Spleen (tissue), 11 donors: ENCODE results near the gene AGPAT2. TPM values are rescaled to one million over a fixed set of nuclear protein-coding genes. Genes with fewer than 3 reads are reported as not detected.

Experiments
- DNase-seq: peaks from one replicate; pipeline ENCODE4 v3.0.0-alpha.2; 2020
- H3K27ac ChIP-seq, 8 donors: fragments of 200-600 bp; sonication (generic) in 7 of 8; 1 replicate in 4 of 8; 2 replicates in 4 of 8; pipeline versions ENCODE4 v1.5.0 to v1.8.0; 2016 to 2021; ENCODE audit warnings: inconsistent platforms in 4 of 8, mild to moderate bottlenecking in 4 of 8, moderate library complexity in 1 of 8
- H3K27me3 ChIP-seq, 7 donors: fragments of 200-600 bp; sonication (generic) in 6 of 7; replicated peaks in 1 of 7; 1 replicate in 4 of 7; 2 replicates in 3 of 7; pipeline versions ENCODE4 v1.5.0 to v1.8.0; 2016 to 2021; ENCODE audit warnings: inconsistent platforms in 3 of 7, mild to moderate bottlenecking in 1 of 7
- H3K36me3 ChIP-seq, 6 donors: fragments of 200-600 bp; sonication (generic) in 5 of 6; 1 replicate in 4 of 6; 2 replicates in 2 of 6; pipeline versions ENCODE4 v1.5.0 to v1.8.0; 2016 to 2021; ENCODE audit warnings: inconsistent platforms in 2 of 6
- H3K4me1 ChIP-seq, 6 donors: fragments of 200-600 bp; sonication (generic) in 5 of 6; 1 replicate in 3 of 6; 2 replicates in 3 of 6; pipeline versions ENCODE4 v1.5.0 to v1.8.0; 2016 to 2021; ENCODE audit warnings: inconsistent platforms in 3 of 6
- H3K4me3 ChIP-seq, 8 donors: fragments of 200-600 bp; sonication (generic) in 7 of 8; 1 replicate in 4 of 8; 2 replicates in 4 of 8; pipeline versions ENCODE4 v1.5.0 to v1.8.0; 2016 to 2021; ENCODE audit warnings: inconsistent platforms in 4 of 8, mild to moderate bottlenecking in 4 of 8, moderate library complexity in 2 of 8
- H3K9me3 ChIP-seq, 8 donors: fragments of 200-600 bp; sonication (generic) in 7 of 8; 1 replicate in 4 of 8; 2 replicates in 4 of 8; pipeline versions ENCODE4 v1.5.0 to v1.8.0; 2016 to 2021; ENCODE audit warnings: inconsistent platforms in 4 of 8
- CTCF ChIP-seq, 11 experiments: fragments of 200-600 bp in 7 of 11; fragments of 450-650 bp in 4 of 11; sonication (generic) in 4 of 11; IDR thresholded peaks in 8 of 11; conservative IDR thresholded peaks in 3 of 11; 1 replicate in 7 of 11; 2 replicates in 4 of 11; pipeline versions ENCODE4 v1.4.0 to v1.8.0; 2016 to 2021; ENCODE audit warnings: antibody characterized with exemption in 11 of 11, inconsistent platforms in 4 of 11, mild to moderate bottlenecking in 1 of 11
- POLR2A ChIP-seq, 3 donors: fragments of 450-650 bp; IDR thresholded peaks; one replicate each; pipeline ENCODE4 v1.5.1; 2017; ENCODE audit warnings: antibody characterized with exemption in 3 of 3, mild to moderate bottlenecking in 1 of 3
- POLR2AphosphoS5 ChIP-seq, 3 donors: sonication (generic); formaldehyde crosslinking; IDR thresholded peaks; one replicate each; pipeline ENCODE4 v1.5.1; 2017; ENCODE audit warnings: antibody characterized with exemption in 3 of 3
- WGBS, 5 donors: extraction: QIAGEN DNeasy Blood & Tissue Kit in 3 of 5; methylation state at CpG; one replicate each; pipeline versions ENCODE4 v1.1.5 to v1.1.7; 2013 to 2018; 5-methylcytosine and 5-hydroxymethylcytosine counted together
- intact Hi-C: fragments of 100-400 bp; cut with DNase I; formaldehyde crosslinking; loops from one replicate; pipeline ENCODE4 v1.15.0; 2023; ENCODE audit warnings: low total_unique reads
- polyA plus RNA-seq, 3 donors: library from polyadenylated mRNA; stranded (reverse); fragments of 200-250 nt; gene quantifications; one replicate each; pipeline ENCODE4 v1.2.1, GENCODE V29; 2013
- total RNA-seq, 7 donors: library from RNA; depleted of rRNA in 3 of 7; stranded (reverse); fragments of >200 nt in 3 of 7; fragmentation: NEBNext Ultra II Directional in 4 of 7; extraction: Animal tissue kit (Norgen Biotek cat#: 25700) in 4 of 7; gene quantifications; one replicate each; pipeline versions ENCODE4 v1.1.0 to v1.2.1, GENCODE V29; 2016 to 2021
- donor health status: healthy with polysubstance abuse.
- donor health status: DM: no; HTN: no; CAD: no; lungs with moderate emphysema.
- donor health status: DM: no; HTN: no; CAD: no.
- donor health status: Bipolar disorder and iron deficiency.
- donor health status: healthy.
- donor health status: DM: no; HTN: no; CAD: no.
- donor health status: DM: yes; HTN: yes; CAD: no.

AGPAT2 gene
- total and polyA plus RNA-seq, 10 donors, result 26.9 to 47.7 (median 38.3) TPM

GRCh38 chr9:136714893-136715274, 27.6 kb upstream of the AGPAT2 start:
- Histone ChIP-seq H3K4me3 (peak overlapping the region in 1 of 8 donors; percentile 73), H3K36me3 (no peaks in the 10 kb centered on the region), H3K27ac (peak overlapping the region; percentile 23 to 80 (median 65)), H3K9me3 (no peaks in the 10 kb centered on the region), H3K4me1 (peaks cover 30 to 62% (median 52%) of the 10 kb centered on the region in 6 donors), H3K27me3 (peaks cover 0 to 64% (median 33%) of the 10 kb centered on the region in 7 donors)
- intact Hi-C loops, result no loop called here
- TF ChIP-seq POLR2AphosphoS5 (IDR thresholded peaks at IDR 0.05) (no peak), CTCF (IDR thresholded peaks at IDR 0.05 in 8 of 11, conservative IDR thresholded peaks at IDR 0.05 in 3 of 11) (no peak), POLR2A (IDR thresholded peaks at IDR 0.05) (no peak)
- peak; percentile 79 for DNase-seq
- 14 to 48% (median 30%) methylated on average over 6 to 8 of the region's 8 CpGs for WGBS, 5 donors

- 9 to 30% (median 21%) methylated on average over 12 to 17 of the region's 17 CpGs for WGBS, 5 donors
- H3K4me3 ChIP-seq, result peak overlapping the region in 3 of 8 donors; percentile 39 to 73 (median 42)
- no peaks in the 10 kb centered on the region for H3K9me3 ChIP-seq
- no peak for TF ChIP-seq POLR2A (IDR thresholded peaks at IDR 0.05)
- peak; percentile 65 to 75 (median 72) for TF ChIP-seq POLR2AphosphoS5 (IDR thresholded peaks at IDR 0.05)
- TF ChIP-seq CTCF (IDR thresholded peaks at IDR 0.05 in 8 of 11, conservative IDR thresholded peaks at IDR 0.05 in 3 of 11), result no peak
- peak; percentile 86 for DNase-seq
- H3K27me3 ChIP-seq, result peaks cover 0 to 69% (median 33%) of the 10 kb centered on the region in 7 donors
- H3K36me3 ChIP-seq, result no peaks in the 10 kb centered on the region
- intact Hi-C loops, result no loop called here
- H3K4me1 ChIP-seq, result peaks cover 30 to 56% (median 46%) of the 10 kb centered on the region in 6 donors
- peak overlapping the region; percentile 23 to 80 (median 65) for H3K27ac ChIP-seq
These were observed 27.0 kb upstream of the AGPAT2 start for GRCh38 chr9:136714096-136714892.

GRCh38 chr9:136713550-136713949, 26.3 kb upstream of the AGPAT2 start:
- peak overlapping the region in 6 of 8 donors; percentile 37 to 73 (median 40) for H3K4me3 ChIP-seq
- no peaks in the 10 kb centered on the region for H3K9me3 ChIP-seq
- no peaks in the 10 kb centered on the region for H3K36me3 ChIP-seq
- intact Hi-C loops, result no loop called here
- no peak for DNase-seq
- WGBS, 5 donors, result 5 to 33% (median 18%) methylated on average over 3 to 8 of the region's 8 CpGs
- peak overlapping the region in 6 of 8 donors; percentile 62 to 80 (median 67) for H3K27ac ChIP-seq
- peaks cover 27 to 49% (median 39%) of the 10 kb centered on the region in 6 donors for H3K4me1 ChIP-seq
- peaks cover 0 to 69% (median 33%) of the 10 kb centered on the region in 7 donors for H3K27me3 ChIP-seq
- TF ChIP-seq CTCF (IDR thresholded peaks at IDR 0.05 in 8 of 11, conservative IDR thresholded peaks at IDR 0.05 in 3 of 11), result no peak
- TF ChIP-seq POLR2A (IDR thresholded peaks at IDR 0.05), result no peak
- TF ChIP-seq POLR2AphosphoS5 (IDR thresholded peaks at IDR 0.05), result no peak
